ENCODE data around the gene KAZN.

The KAZN gene

DNA sequence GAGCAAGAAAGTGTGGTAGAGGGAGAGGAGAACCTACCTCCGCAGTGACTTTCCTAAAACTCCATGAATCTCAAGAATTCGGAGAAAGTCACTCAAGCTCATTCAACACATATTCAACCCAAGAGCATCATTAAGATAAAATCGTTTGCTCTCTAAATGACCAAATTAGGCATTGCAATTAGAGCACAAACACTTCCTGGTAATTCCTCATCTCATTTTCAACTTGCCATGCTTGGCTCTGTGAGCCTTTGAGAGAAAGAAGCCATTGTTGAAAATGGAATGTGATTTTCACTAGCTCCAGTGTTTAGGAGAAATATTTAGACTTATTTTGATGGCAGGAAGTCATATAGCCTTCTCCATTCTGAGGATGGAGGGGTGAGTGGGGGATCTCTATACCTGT, 52.5 kb downstream of the KAZN start:
- no peak for TF ChIP-seq EZH2phosphoT487 (IDR thresholded peaks at IDR 0.05; ENCODE audit: borderline replicate concordance)
- TF ChIP-seq, protein P1, sequence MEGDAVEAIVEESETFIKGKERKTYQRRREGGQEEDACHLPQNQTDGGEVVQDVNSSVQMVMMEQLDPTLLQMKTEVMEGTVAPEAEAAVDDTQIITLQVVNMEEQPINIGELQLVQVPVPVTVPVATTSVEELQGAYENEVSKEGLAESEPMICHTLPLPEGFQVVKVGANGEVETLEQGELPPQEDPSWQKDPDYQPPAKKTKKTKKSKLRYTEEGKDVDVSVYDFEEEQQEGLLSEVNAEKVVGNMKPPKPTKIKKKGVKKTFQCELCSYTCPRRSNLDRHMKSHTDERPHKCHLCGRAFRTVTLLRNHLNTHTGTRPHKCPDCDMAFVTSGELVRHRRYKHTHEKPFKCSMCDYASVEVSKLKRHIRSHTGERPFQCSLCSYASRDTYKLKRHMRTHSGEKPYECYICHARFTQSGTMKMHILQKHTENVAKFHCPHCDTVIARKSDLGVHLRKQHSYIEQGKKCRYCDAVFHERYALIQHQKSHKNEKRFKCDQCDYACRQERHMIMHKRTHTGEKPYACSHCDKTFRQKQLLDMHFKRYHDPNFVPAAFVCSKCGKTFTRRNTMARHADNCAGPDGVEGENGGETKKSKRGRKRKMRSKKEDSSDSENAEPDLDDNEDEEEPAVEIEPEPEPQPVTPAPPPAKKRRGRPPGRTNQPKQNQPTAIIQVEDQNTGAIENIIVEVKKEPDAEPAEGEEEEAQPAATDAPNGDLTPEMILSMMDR (conservative IDR thresholded peaks at IDR 0.05; ENCODE audit: low read length): no peak
- Histone ChIP-seq H3K9me3 (ENCODE audit: insufficient read depth, low read depth, low read length) (0 out of 2 replicates have a peak, but pooled peaks cover 2% of the 10 kb centered on the region), H3K9me2 (replicated peaks; ENCODE audit: low read depth, low read length) (no peaks in the 10 kb centered on the region), H2AFZ (ENCODE audit: low read length) (no peak overlapping the region), H3K4me3 (ENCODE audit: low read length, poor library complexity, severe bottlenecking) (no peak overlapping the region), H3F3A (ENCODE audit: low read depth) (no peaks in the 10 kb centered on the region), H3K9ac (ENCODE audit: low read depth, low read length, poor library complexity, severe bottlenecking) (no peak overlapping the region), H3K4me2 (ENCODE audit: low read depth, low read length, poor library complexity, severe bottlenecking) (no peak overlapping the region), H3K4me1 (ENCODE audit: insufficient read depth, low read length, poor library complexity, severe bottlenecking) (no peaks in the 10 kb centered on the region), H3K79me2 (ENCODE audit: insufficient read depth, low read length) (no peaks in the 10 kb centered on the region), H4K20me1 (ENCODE audit: insufficient read depth, low read length, poor library complexity, severe bottlenecking) (no peaks in the 10 kb centered on the region), H3K27me3 (ENCODE audit: insufficient read depth, low read length, poor library complexity, severe bottlenecking) (no peaks in the 10 kb centered on the region), H3K36me3 (ENCODE audit: insufficient read depth, low read length) (no peaks in the 10 kb centered on the region)

DNA sequence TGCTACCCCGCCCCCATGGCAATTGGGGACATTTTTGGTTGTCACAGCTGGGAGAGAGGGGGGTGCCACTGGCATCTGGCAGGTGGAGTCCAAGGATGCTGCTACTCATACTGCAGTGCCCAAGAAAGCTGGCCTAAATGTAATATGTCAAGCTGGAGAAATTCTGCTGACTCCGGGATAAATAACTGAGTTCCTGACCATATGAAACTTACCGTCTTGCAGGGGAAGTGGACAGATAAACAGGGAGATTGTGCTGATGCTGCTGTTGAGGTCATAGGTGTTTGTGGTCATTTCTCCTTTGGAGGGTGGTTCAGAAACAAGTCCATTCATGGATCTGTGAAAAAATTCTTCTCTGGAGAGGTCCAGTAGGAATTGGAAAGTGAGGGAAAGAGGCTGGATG, 54.4 kb downstream of the KAZN start:
- Histone ChIP-seq H3K4me1 (ENCODE audit: insufficient read depth, low read length, poor library complexity, severe bottlenecking) (no peaks in the 10 kb centered on the region), H3K4me2 (ENCODE audit: low read depth, low read length, poor library complexity, severe bottlenecking) (no peak overlapping the region), H3K9me2 (replicated peaks; ENCODE audit: low read depth, low read length) (no peaks in the 10 kb centered on the region), H2AFZ (ENCODE audit: low read length) (no peak overlapping the region), H3F3A (ENCODE audit: low read depth) (no peaks in the 10 kb centered on the region), H3K27me3 (ENCODE audit: insufficient read depth, low read length, poor library complexity, severe bottlenecking) (no peaks in the 10 kb centered on the region), H3K4me3 (ENCODE audit: low read length, poor library complexity, severe bottlenecking) (no peak overlapping the region), H4K20me1 (ENCODE audit: insufficient read depth, low read length, poor library complexity, severe bottlenecking) (no peaks in the 10 kb centered on the region), H3K79me2 (ENCODE audit: insufficient read depth, low read length) (no peaks in the 10 kb centered on the region), H3K9me3 (ENCODE audit: insufficient read depth, low read depth, low read length) (0 out of 2 replicates have a peak, but pooled peaks cover 2% of the 10 kb centered on the region), H3K9ac (ENCODE audit: low read depth, low read length, poor library complexity, severe bottlenecking) (no peak overlapping the region), H3K36me3 (ENCODE audit: insufficient read depth, low read length) (no peaks in the 10 kb centered on the region)
- no peak for TF ChIP-seq EZH2phosphoT487 (IDR thresholded peaks at IDR 0.05; ENCODE audit: borderline replicate concordance)
- TF ChIP-seq, protein P1 (conservative IDR thresholded peaks at IDR 0.05; ENCODE audit: low read length): no peak

DNA sequence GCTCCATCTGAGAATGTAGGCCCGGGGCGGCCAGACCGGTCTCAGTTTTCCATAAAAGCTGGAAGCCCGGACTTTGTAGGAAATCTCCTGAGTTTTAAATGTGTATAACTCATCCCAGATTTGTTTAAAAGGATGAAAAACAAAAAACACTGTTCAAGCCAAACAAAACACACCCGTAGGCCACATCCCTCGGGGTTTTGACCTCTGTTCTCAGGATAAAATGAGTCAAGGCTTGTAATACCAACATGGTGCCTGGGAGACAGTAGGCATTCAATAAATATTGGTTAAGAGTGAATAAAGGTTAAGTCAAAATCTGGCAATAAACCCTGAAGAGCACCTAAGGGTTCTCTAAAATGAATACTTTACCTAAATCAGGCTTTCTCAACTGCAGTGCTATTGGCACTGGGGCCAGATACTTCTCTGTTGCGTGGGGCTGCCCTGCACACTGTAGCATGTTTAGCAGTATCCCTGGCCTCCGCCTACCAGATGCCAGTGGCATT, 55.0 kb downstream of the KAZN start:
- no peaks in the 10 kb centered on the region for H3K36me3 ChIP-seq (ENCODE audit: insufficient read depth, low read length)
- no peaks in the 10 kb centered on the region for H3K27me3 ChIP-seq (ENCODE audit: insufficient read depth, low read length, poor library complexity, severe bottlenecking)
- H2AFZ ChIP-seq (ENCODE audit: low read length): no peak overlapping the region
- no peak overlapping the region for H3K4me2 ChIP-seq (ENCODE audit: low read depth, low read length, poor library complexity, severe bottlenecking)
- no peaks in the 10 kb centered on the region for H3K9me2 ChIP-seq (replicated peaks; ENCODE audit: low read depth, low read length)
- no peak overlapping the region for H3K9ac ChIP-seq (ENCODE audit: low read depth, low read length, poor library complexity, severe bottlenecking)
- 0 out of 2 replicates have a peak, but pooled peaks cover 2% of the 10 kb centered on the region for H3K9me3 ChIP-seq (ENCODE audit: insufficient read depth, low read depth, low read length)
- no peaks in the 10 kb centered on the region for H3K79me2 ChIP-seq (ENCODE audit: insufficient read depth, low read length)
- TF ChIP-seq EZH2phosphoT487 (IDR thresholded peaks at IDR 0.05; ENCODE audit: borderline replicate concordance): no peak
- TF ChIP-seq, protein P1 (conservative IDR thresholded peaks at IDR 0.05; ENCODE audit: low read length): no peak
- H3K4me1 ChIP-seq (ENCODE audit: insufficient read depth, low read length, poor library complexity, severe bottlenecking): no peaks in the 10 kb centered on the region
- H3F3A ChIP-seq (ENCODE audit: low read depth): no peaks in the 10 kb centered on the region
- no peak overlapping the region for H3K4me3 ChIP-seq (ENCODE audit: low read length, poor library complexity, severe bottlenecking)
- H4K20me1 ChIP-seq (ENCODE audit: insufficient read depth, low read length, poor library complexity, severe bottlenecking): no peaks in the 10 kb centered on the region
